HCT116 (cell line): ENCODE results near the gene GSTM3.

Experiments used
- EZH2 ChIP-seq: fragments of 200-600 bp; sonication (generic); IDR thresholded peaks from 2 replicates; pipeline ENCODE4 v1.6.1; 2017; ENCODE audit warnings: antibody characterized with exemption, mixed run types
- JUND ChIP-seq: IDR thresholded peaks from 2 replicates; pipeline ENCODE4 v1.6.1; 2012
- POLR2A ChIP-seq: IDR thresholded peaks from 2 replicates; pipeline ENCODE4 v1.7.0; 2011; ENCODE audit warnings: borderline replicate concordance; ENCODE audit not compliant: insufficient read depth, insufficient read length; ENCODE audit errors: extremely low read depth
- SP1 ChIP-seq: IDR thresholded peaks from 2 replicates; pipeline ENCODE4 v1.6.1; 2012; ENCODE audit warnings: low read depth
- ZFX ChIP-seq: fragments of 450-650 bp; IDR thresholded peaks from 2 replicates; pipeline ENCODE4 v1.6.1; 2017
- ZNF274 ChIP-seq: fragments of 200-500 bp; sonication (Bioruptor generic); IDR thresholded peaks from 2 replicates; pipeline ENCODE4 v1.6.1; 2014; ENCODE audit warnings: mild to moderate bottlenecking, low read depth, low read length, inconsistent platforms

DNA sequence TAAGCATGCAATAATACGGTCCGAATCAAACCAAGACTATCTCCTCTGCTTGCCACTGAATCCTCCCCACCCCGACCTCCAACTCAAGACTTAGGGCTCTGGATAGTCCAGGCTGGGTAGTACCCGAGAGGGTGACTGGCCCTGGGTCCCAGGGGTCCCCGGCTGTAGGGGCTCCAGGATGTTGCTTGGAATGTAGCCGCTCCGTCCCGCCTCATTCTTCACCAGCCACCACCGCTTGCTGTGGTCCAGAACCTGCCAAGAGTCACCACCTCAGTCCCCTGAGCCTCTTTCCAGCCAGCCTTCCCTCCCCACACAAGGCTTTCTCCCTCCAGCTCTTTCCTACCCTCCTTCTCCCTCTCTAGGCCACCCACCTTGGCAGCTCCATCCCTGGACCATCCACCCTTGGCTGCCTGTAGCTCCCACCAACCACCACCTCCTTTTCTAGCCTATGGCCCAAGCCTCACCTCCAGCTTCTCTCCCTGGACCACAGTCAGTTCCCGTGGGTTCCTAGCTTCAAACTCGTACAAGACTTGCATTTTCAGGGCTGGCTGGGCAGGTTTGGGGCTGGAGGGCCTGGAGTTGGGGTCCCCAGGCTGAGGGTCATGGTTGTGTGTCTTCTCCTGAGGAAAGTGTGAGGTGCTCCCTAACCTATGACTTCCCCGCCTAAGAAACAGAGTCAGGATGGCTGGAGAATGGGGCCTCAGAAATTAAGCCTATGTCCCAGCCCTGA, 10.9 kb upstream of the GSTM3 start:
- no peak for TF ChIP-seq ZNF274
- TF ChIP-seq ZFX: no peak
- TF ChIP-seq SP1: no peak
- TF ChIP-seq JUND: no peak
- TF ChIP-seq POLR2A: no peak
- no peak for TF ChIP-seq EZH2
